Body of pancreas (tissue), 4 donors: Measurements from ENCODE around the gene ASB18.

Experiments used
- POLR2A ChIP-seq, 3 donors: fragments of 450-650 bp; IDR thresholded peaks; one replicate each; pipeline ENCODE4 v1.6.1; 2016; ENCODE audit warnings: antibody characterized with exemption in 3 of 3, mild to moderate bottlenecking in 2 of 3
- TF ChIP-seq, protein P1 (sequence below), 7 experiments: fragments of 450-650 bp in 4 of 7; fragments of 200-600 bp in 3 of 7; sonication (generic) in 3 of 7; IDR thresholded peaks; one replicate each; pipeline ENCODE4 v1.5.1; 2016 to 2019; ENCODE audit warnings: antibody characterized with exemption in 7 of 7

DNA sequence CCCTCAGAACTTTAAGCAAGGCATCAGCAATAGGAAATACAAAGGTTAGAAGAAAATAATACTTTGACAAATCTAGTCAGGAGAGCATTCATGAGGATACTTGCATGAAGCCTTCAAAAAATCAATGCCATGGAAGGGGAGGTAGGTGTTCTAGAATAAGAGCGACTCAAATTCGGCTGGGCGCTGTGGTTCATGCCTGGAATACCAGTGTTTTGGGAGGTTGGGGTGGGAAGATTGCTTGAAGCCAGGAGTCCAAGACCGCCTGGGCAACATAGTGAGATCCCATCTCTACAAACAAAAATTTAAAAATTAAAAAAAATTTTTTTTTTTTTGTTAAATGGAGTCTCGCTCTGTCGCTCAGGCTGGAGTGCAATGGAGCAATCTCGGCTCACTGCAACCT, 117.8 kb downstream of the ASB18 start:
- no peak for TF ChIP-seq POLR2A (IDR thresholded peaks at IDR 0.05)
- TF ChIP-seq, protein P1, sequence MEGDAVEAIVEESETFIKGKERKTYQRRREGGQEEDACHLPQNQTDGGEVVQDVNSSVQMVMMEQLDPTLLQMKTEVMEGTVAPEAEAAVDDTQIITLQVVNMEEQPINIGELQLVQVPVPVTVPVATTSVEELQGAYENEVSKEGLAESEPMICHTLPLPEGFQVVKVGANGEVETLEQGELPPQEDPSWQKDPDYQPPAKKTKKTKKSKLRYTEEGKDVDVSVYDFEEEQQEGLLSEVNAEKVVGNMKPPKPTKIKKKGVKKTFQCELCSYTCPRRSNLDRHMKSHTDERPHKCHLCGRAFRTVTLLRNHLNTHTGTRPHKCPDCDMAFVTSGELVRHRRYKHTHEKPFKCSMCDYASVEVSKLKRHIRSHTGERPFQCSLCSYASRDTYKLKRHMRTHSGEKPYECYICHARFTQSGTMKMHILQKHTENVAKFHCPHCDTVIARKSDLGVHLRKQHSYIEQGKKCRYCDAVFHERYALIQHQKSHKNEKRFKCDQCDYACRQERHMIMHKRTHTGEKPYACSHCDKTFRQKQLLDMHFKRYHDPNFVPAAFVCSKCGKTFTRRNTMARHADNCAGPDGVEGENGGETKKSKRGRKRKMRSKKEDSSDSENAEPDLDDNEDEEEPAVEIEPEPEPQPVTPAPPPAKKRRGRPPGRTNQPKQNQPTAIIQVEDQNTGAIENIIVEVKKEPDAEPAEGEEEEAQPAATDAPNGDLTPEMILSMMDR (IDR thresholded peaks at IDR 0.05), result no peak
